GM12873 (cell line): ENCODE measurements around the gene TCF7L1.

Source experiments
- TF ChIP-seq, protein P1 (sequence below): IDR thresholded peaks from 2 replicates; pipeline ENCODE4 v1.5.1; 2012; ENCODE audit warnings: low read depth, mild to moderate bottlenecking, moderate library complexity, low read length, control low read depth; ENCODE audit not compliant: insufficient read depth; ENCODE audit errors: missing control alignments

Gene TCF7L1

DNA sequence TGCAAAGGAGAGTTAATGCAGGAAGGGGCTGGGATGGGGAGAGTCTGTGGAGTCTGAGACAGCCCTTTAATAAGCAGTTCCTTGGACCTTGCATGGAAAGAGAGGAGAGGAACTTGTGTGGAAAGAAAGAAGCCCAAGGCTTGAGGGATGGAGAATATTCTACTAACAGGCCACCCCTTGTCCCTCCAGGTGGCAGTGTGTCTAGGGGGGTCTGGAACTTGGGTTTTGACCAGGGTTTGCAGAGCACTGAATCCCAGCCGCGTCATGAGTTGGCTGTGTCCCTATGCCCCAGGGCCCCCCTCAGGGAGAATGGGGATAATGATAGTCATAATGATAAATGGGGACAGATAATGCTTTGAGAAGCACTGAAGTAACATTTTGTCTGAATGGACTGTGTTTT, 15.0 kb downstream of the TCF7L1 start:
- TF ChIP-seq, protein P1, sequence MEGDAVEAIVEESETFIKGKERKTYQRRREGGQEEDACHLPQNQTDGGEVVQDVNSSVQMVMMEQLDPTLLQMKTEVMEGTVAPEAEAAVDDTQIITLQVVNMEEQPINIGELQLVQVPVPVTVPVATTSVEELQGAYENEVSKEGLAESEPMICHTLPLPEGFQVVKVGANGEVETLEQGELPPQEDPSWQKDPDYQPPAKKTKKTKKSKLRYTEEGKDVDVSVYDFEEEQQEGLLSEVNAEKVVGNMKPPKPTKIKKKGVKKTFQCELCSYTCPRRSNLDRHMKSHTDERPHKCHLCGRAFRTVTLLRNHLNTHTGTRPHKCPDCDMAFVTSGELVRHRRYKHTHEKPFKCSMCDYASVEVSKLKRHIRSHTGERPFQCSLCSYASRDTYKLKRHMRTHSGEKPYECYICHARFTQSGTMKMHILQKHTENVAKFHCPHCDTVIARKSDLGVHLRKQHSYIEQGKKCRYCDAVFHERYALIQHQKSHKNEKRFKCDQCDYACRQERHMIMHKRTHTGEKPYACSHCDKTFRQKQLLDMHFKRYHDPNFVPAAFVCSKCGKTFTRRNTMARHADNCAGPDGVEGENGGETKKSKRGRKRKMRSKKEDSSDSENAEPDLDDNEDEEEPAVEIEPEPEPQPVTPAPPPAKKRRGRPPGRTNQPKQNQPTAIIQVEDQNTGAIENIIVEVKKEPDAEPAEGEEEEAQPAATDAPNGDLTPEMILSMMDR: no peak

DNA sequence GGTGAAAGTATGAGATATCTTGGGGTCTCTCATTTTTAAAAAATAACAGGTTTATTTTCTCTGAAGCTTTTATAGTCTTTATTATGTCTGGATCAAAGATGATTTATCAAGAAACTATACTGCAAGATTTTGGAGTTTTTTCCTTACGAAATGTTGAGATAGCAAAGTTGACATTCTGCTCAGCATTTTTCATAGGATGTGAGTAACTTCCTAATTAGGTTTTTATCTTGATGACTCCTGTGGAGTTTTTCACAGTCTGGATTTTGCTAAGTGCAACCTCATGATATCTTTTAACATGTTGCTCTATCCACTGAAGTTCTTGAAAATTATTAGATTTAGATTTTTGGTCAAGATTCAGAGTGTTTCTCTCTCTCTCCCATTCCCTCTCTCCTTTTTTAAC, 17.8 kb downstream of the TCF7L1 start:
- TF ChIP-seq, protein P1: no peak

DNA sequence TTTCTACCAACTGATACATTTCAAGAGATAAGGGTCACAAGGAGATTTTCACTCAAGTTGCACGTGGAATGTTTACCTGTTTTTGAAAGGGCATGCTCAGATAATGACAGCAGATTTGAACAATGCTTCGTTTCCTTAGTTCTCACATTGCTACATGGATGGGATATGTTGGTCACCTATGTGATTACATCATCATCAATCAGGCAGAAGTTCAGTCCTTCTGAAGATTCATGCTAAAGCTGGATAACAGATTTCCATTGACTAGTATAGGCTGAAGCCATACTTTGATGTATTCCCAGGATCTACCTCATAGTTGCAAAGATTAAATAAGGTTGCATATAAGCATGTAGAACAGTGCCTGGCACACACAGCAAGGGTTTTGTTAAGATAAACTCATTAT, 19.7 kb downstream of the TCF7L1 start:
- TF ChIP-seq, protein P1: no peak

DNA sequence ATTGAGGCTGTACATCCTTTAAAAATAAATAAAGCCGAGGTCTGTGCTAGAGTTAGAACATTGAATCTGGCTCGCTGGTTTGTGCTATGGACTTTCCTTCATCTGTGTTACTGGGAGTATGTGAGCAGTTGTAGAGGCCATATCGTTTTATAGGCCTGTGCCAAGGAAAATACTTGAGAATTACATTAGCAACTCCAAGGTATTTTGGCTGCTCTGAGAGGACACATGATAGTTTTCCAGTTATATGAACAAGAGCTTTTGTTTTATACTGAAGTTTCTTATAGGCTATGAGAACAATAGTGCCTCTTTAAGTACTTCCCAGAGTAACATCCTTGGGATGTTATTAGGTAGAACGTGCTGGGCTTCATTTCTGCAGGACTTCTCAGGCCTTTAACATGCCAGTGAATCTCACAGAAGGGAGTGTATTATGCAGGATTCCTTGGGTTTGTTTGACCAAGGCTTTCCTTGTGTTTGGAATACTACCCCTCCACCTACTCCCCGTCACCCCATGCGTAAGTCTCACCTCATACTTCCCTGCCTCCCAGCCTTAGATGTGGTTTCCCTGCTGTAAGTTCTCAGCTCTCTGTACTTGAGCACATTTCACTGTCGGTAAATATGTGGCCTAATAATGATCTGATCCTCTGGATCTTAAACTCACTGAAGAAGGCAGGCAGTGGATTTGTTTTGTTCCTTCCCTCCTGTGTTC, 21.0 kb downstream of the TCF7L1 start:
- TF ChIP-seq, protein P1: no peak

DNA sequence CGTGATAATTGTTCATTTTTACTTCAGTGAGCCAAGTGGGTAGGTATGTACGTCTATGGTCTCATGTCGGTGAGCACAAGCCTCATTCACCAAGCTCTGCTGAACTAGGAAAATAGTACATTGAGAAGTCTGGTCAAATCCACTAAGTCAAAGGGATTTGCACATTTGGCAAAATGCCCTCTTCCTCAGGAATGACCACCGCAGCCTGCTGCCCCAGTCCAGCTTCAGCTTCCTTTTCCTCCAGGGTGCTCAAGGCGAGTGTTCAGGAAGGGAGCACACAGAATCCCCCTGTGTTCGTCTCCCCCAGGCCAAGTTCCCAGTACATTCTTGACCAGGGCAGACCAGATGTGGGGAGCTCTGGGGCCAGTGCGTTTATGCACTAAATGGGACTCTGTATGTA, 23.0 kb downstream of the TCF7L1 start:
- TF ChIP-seq, protein P1: no peak

DNA sequence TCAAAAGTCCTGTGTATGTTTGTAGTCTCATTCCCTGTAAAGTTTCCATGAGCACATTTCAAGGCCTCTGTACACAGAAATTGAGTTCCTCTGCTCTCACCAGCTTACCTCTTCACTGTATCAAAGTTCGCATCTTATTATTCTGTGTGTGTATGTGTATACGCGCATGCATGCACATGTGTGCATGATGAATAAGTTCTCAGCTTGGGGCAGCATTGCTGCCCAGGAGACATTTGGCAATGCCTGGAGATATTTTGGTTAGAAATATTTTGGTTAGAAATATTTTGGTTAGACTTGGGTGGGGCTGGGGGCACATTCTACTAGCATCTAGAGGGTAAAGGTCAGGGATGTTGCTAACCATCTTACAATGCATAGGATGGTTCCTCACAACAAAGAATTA, 23.4 kb downstream of the TCF7L1 start:
- TF ChIP-seq, protein P1: no peak

DNA sequence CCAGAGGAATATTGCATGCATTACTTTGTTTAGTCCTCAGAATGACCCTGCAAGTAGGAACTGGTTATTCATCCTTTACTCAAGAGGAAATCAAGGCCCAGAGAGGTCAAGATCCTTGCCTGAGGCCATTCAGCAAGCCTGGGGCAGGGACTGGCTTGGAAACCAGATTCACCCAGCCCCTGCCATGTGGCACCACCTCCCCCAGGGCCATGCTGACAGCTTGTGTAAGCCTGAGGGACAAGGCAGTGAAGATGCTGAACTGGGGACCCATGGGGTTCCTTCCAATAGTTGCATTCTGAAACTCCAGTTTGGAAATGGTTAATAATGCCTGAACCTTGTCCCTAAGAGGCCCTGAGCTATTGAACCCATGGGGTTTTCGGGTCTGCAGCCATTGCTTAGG, 24.2 kb downstream of the TCF7L1 start:
- TF ChIP-seq, protein P1: no peak
